GM23338 (cell line): ENCODE data around the gene DDA1. TPM values are rescaled to one million over a fixed set of nuclear protein-coding genes. Genes with fewer than 3 reads are reported as not detected.

Experiments
- ATAC-seq: fragments of 200-7000 bp; cut with Tn5 transposase; 3 replicates; pipeline ENCODE4 v1.9.1; 2020
- DNase-seq: peaks from one replicate; pipeline ENCODE4 v3.0.0-alpha.2; 2015; ENCODE audit warnings: low spot score
- H2AFZ ChIP-seq: fragments of 200-600 bp; sonication (generic); 2 replicates; pipeline ENCODE4 v1.8.0; 2016; ENCODE audit warnings: antibody characterized with exemption, mild to moderate bottlenecking, moderate library complexity
- H3F3A ChIP-seq: fragments of 200-600 bp; sonication (generic); replicated peaks from 2 replicates; pipeline ENCODE4 v1.8.0; 2017; ENCODE audit warnings: antibody characterized with exemption, mixed run types, low read depth
- H3K27ac ChIP-seq: fragments of 200-600 bp; sonication (generic); 2 replicates; pipeline ENCODE4 v1.6.1; 2016; ENCODE audit warnings: low read depth
- H3K27me3 ChIP-seq: fragments of 200-600 bp; sonication (generic); 2 replicates; pipeline ENCODE4 v1.8.0; 2016; ENCODE audit warnings: mild to moderate bottlenecking, mixed run types, moderate library complexity; ENCODE audit not compliant: insufficient read depth
- H3K36me3 ChIP-seq: fragments of 200-600 bp; sonication (generic); 2 replicates; pipeline ENCODE4 v1.8.0; 2016; ENCODE audit warnings: mild to moderate bottlenecking; ENCODE audit not compliant: insufficient read depth
- H3K4me1 ChIP-seq: fragments of 200-600 bp; sonication (generic); 2 replicates; pipeline ENCODE4 v1.8.0; 2016; ENCODE audit warnings: mild to moderate bottlenecking, moderate library complexity; ENCODE audit not compliant: insufficient read depth
- H3K4me2 ChIP-seq: fragments of 200-600 bp; sonication (generic); 2 replicates; pipeline ENCODE4 v1.7.1; 2017; ENCODE audit warnings: mixed run types
- H3K4me3 ChIP-seq: fragments of 200-600 bp; sonication (generic); 2 replicates; pipeline ENCODE4 v1.6.1; 2016; ENCODE audit warnings: mixed run types
- H3K79me2 ChIP-seq: fragments of 200-600 bp; sonication (generic); replicated peaks from 2 replicates; pipeline ENCODE4 v1.8.0; 2017; ENCODE audit warnings: mild to moderate bottlenecking; ENCODE audit not compliant: insufficient read depth
- H3K9me2 ChIP-seq: fragments of 200-600 bp; sonication (generic); 2 replicates; pipeline ENCODE4 v1.8.0; 2017; ENCODE audit not compliant: insufficient read depth
- H4K20me1 ChIP-seq: fragments of 200-600 bp; sonication (generic); replicated peaks from 2 replicates; pipeline ENCODE4 v1.8.0; 2017; ENCODE audit warnings: mild to moderate bottlenecking; ENCODE audit not compliant: insufficient read depth
- H3K27ac Mint-ChIP-seq: 2 replicates; pipeline ENCODE4 v1.8.0; 2020; ENCODE audit warnings: inconsistent platforms, mild to moderate bottlenecking, moderate library complexity, mixed read lengths
- H3K27me3 Mint-ChIP-seq: 3 replicates; pipeline ENCODE4 v1.8.0; 2022; ENCODE audit warnings: low read depth, mild to moderate bottlenecking, moderate library complexity, mixed read lengths, inconsistent platforms; ENCODE audit not compliant: insufficient read depth, poor library complexity
- H3K36me3 Mint-ChIP-seq: 3 replicates; pipeline ENCODE4 v1.8.0; 2021; ENCODE audit warnings: low read depth, mild to moderate bottlenecking, inconsistent platforms, moderate library complexity, mixed read lengths
- H3K4me1 Mint-ChIP-seq: 3 replicates; pipeline ENCODE4 v1.8.0; 2020; ENCODE audit warnings: mild to moderate bottlenecking, inconsistent platforms, mixed read lengths
- H3K4me3 Mint-ChIP-seq: 3 replicates; pipeline ENCODE4 v1.8.0; 2021; ENCODE audit warnings: moderate library complexity, mild to moderate bottlenecking, inconsistent platforms, mixed read lengths
- H3K9me3 Mint-ChIP-seq: 3 replicates; pipeline ENCODE4 v1.8.0; 2020; ENCODE audit warnings: moderate library complexity, mild to moderate bottlenecking, inconsistent platforms, mixed read lengths
- CREB1 ChIP-seq: fragments of 250-450 bp; sonication (Bioruptor Pico); IDR thresholded peaks from 2 replicates; pipeline ENCODE4 v1.5.0; 2020; ENCODE audit warnings: low read depth, mild to moderate bottlenecking, moderate library complexity
- EZH2phosphoT487 ChIP-seq: fragments of 200-600 bp; sonication (generic); IDR thresholded peaks from one replicate; pipeline ENCODE4 v1.8.1; 2018; ENCODE audit warnings: antibody characterized with exemption; ENCODE audit not compliant: unreplicated experiment
- JUNB ChIP-seq: IDR thresholded peaks from one replicate; pipeline ENCODE4 v1.6.1; 2016; ENCODE audit warnings: antibody characterized with exemption; ENCODE audit not compliant: unreplicated experiment
- POLR2AphosphoS5 ChIP-seq: IDR thresholded peaks from 2 replicates; pipeline ENCODE4 v1.6.1; 2016; ENCODE audit warnings: antibody characterized with exemption, low read depth
- STAT1 ChIP-seq: IDR thresholded peaks from one replicate; pipeline ENCODE4 v1.6.1; 2016; ENCODE audit warnings: antibody characterized with exemption; ENCODE audit not compliant: unreplicated experiment
- ZNF331 ChIP-seq: fragments of 250-450 bp; sonication (Bioruptor Pico); IDR thresholded peaks from 2 replicates; pipeline ENCODE4 v1.5.0; 2020; ENCODE audit warnings: low read depth, mild to moderate bottlenecking, moderate library complexity
- ZNF462 ChIP-seq: fragments of 250-450 bp; sonication (Bioruptor Pico); IDR thresholded peaks from 2 replicates; pipeline ENCODE4 v1.5.0; 2020; ENCODE audit warnings: mild to moderate bottlenecking, moderate library complexity
- polyA plus RNA-seq: library from polyadenylated mRNA; unstranded; fragments of >200 nt; fragmentation: Nextera tagmentation; extraction: Ambion mirVana; gene quantifications from 2 replicates; pipeline ENCODE4 v1.2.1, GENCODE V29; 2016
- total RNA-seq: library from RNA; depleted of rRNA; stranded (reverse); fragments of >200 nt; shearing (Covaris generic); gene quantifications from 2 replicates; pipeline ENCODE4 v1.2.3, GENCODE V29; 2014

Gene DDA1
- total and polyA plus RNA-seq, 2 experiments from 2014 or later, result 34.6 to 107 TPM

DNA sequence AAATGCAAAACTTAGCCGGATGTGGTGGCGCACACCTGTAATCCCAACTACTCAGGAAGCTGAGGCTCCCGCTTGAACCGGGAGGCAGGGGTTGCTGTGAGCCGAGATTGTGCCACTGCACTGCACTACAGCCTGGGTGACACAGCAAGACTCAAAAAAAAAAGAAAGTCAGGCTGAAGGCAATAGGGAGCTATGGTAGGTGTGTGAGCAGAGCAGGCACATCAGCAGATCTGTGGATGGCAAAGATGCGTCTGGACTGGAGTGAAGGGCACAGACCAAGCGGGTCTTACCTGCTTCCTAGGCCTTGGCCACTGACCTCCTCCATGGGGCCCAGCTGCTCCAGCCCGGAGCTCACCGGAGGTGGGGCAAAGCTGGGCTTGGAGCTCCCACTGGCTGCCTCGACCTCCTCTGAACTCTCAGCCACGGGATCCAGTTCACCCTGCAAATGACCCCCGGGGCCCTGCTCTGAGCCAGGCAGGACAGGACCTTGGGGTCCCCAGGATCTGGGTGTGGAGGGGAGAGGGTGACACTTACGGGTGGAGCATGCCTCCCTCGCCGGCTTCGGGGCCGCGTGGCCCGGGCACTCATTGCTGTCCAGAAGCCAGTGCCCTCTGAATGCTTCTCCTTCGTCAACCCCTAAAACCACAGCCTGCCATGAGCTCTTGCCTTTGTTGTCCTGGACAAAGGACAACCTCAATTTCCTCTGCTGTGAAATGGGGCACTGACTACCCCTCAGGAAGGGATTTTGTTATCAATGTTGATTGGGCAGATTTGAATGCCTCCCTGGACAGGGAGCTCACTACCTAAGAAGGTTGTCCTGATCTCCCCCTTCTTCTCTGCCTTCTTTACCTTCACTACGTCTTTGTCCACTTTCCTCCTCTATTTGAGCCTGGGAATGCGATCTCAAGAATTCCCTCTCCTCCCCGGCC lies 45.4 kb upstream of the DDA1 start (continued):
- no peak for TF ChIP-seq ZNF462 (CRISPR knock-in tag)
- no peak for TF ChIP-seq STAT1

DNA sequence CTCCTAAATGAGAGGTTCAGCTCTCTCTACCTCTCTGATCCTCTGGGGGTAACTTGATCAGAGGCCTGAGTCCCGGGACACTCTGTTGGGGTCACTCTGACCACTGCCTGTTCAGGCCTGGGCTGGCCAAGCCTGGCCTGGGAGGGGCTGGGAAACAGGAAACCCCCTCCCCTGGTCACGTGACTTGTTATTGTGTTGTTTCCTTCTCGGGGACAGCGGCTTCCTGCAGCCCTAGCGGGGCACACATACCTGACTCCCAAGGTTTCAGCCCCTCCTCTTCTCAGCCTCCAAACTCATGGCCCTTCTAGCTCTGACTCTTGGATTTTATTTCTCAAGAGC lies 44.8 kb upstream of the DDA1 start, which contains the start of gene USHBP1:
TSS of gene USHBP1 (minus strand) at position 105 of the 339 bp plus-strand sequence. CDS start 446 bp downstream, outside the sequence.
- Mint-ChIP-seq H3K36me3 (peaks cover 20% of the 10 kb centered on the region), H3K4me1 (peaks cover 25% of the 10 kb centered on the region), H3K9me3 (peaks cover 16% of the 10 kb centered on the region; the same call in 2 of the 3 replicates), H3K4me3 (peak within 1 kb of the TSS; percentile 51), H3K27ac (peak within 1 kb of the TSS; percentile 96), H3K27me3 (peaks cover 26% of the 10 kb centered on the region)
- TF ChIP-seq CREB1 (CRISPR knock-in tag), result no peak
- no peak for TF ChIP-seq ZNF462 (CRISPR knock-in tag)
- no peak for TF ChIP-seq ZNF331 (CRISPR knock-in tag)
- peak; percentile 32 for TF ChIP-seq POLR2AphosphoS5
- TF ChIP-seq EZH2phosphoT487, result no peak
- TF ChIP-seq JUNB, result no peak
- ATAC-seq, result peak; percentile 5
- H3K79me2 ChIP-seq, result peaks cover 12% of the 10 kb centered on the region; the same call in 1 of the 2 replicates
- peak within 1 kb of the TSS; percentile 90 for H3K27ac ChIP-seq
- peak within 1 kb of the TSS; percentile 20; the same call in 1 of the 2 replicates for H3K4me3 ChIP-seq
- no peak within 1 kb of the TSS for H2AFZ ChIP-seq
- peak; percentile 93 for DNase-seq
- H3K9me2 ChIP-seq, result no peaks in the 10 kb centered on the region
- H3K4me1 ChIP-seq, result 0 out of 2 replicates have a peak, but pooled peaks cover 5% of the 10 kb centered on the region
- peak within 1 kb of the TSS; percentile 68 for H3K4me2 ChIP-seq
- peaks cover 3% of the 10 kb centered on the region; the same call in 1 of the 2 replicates for H3K36me3 ChIP-seq
- H3K27me3 ChIP-seq, result no peaks in the 10 kb centered on the region
- 0 out of 2 replicates have a peak, but pooled peaks cover 2% of the 10 kb centered on the region for H3F3A ChIP-seq
- no peaks in the 10 kb centered on the region for H4K20me1 ChIP-seq
